CD1c-positive myeloid dendritic cell (primary cell): ENCODE data around the gene PKP3.
"Not testable (repeated sequence)": the region's sequence is repeated elsewhere in the genome, so short reads cannot be mapped to it uniquely, and the experiment has no call there.

Experiments
- DNase-seq: peaks from one replicate; pipeline ENCODE4 v3.0.0-alpha.2; 2016; ENCODE audit errors: extremely low spot score

The PKP3 gene

DNA sequence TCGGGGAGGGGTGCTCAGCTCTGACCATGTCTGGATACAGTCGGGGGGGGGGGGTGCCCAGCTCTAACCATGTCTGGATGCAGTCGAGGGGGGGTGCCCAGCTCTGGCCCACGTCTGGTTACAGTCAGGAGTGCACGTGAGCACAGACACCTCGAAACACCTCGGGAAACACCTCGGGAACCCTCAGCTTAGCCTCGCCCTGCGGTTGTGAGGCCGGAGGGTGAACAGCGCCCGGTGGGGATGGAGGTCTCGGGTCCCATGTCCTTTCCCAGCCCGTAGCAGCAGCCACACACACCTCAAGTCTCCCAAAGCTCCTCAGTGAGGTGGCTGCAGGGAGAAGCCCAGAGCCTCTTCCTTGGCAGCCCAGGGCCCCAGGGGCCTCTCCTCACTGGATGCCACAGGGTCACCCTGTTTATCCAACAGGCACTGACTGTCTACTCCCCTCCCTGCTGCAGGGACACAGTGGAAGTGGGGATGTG is 18.7 kb downstream of the PKP3 start:
- no peak for DNase-seq

- DNase-seq = no peak
These were observed 19.4 kb downstream of the PKP3 start for GRCh38 chr11:413120-414081.

DNA sequence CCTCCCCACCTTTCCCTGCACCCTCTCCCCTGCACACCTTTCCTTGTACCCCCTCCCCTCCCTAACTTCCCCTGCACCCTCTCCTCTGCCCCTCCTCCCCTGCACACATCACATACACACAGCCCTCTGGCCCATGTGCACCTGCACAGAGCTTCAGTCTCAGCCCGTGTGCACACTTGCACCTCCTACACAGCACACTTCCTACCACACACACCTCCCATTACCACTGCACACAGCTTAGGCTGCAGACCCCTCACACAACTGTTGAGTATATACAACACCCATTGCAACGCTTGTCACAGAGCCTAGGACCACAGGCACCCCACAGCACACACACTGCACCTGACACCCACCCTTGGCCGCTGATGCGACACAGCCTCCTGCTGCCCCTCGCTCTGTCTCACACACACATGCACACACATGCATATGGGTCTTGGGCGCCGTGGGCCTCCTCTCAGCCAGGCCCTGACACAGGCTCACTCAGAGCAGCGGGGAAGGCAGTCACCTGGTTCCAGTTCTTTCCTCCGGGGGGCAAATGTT is 20.4 kb downstream of the PKP3 start:
- DNase-seq = no peak

DNA sequence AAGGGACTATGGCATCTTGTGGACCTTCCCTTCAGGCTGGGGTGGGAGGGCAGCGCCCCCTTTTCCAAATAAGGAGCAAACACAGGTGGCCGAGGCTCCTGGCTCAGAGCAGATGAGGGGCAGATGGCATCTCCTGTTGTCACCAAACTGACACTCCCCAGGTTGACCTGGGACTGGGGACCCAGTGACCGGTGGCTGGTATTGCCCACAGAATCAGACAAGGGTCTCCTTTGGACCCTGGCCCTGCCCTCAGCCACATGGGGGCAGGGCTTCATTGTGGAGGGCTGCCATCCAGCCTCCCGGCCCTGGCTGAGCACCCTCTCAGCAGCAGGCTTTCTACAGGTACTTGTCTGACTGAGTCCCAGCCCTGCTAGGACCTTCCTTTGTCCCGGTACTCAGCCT is 21.6 kb downstream of the PKP3 start:
- DNase-seq = no peak

- DNase-seq = no peak
These were observed 22.2 kb downstream of the PKP3 start for GRCh38 chr11:416051-416756.

DNA sequence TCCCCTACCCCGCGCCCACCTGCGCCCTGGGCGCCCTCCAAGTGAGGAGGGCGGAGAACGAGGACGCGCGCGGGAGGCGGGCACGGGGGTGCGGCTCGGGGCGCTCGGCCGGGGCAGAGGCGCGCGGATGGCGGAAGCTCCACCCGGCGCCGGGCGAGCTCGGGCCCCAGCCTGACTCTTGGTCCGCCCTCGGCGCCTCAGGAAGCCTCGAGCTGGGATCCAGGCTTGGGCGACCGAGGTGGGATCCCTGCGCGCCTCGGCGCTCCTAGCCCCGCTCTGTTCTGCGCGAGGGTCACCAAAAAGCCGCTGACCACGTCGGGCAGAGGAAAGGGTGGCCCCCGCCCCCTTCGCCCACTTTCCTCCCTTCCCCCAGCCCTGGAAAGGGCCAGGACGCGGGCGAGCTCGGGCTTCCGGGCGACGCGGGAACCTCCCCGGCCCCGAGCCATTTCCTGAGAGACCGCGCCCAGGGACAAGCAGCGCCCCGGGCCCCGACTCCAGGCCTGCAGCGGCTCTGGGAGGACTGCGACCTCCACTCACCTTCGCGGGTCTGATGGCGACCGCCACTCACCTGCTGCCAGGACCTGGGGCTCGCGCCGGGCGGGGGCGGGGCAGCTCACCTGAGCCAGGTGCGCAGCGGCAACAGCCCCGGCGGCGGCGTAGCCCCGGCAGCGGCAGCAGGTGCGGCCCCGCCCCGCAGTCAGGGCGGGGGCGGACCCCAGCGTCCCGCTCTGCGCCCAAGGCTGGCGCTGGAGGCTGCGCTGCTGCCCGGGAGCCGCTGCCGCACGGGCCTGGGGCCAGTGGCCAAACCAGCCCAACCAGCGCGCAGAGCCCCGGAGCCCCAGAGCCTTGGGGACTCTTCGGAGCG is 23.0 kb downstream of the PKP3 start:
- peak; percentile 65 for DNase-seq

DNA sequence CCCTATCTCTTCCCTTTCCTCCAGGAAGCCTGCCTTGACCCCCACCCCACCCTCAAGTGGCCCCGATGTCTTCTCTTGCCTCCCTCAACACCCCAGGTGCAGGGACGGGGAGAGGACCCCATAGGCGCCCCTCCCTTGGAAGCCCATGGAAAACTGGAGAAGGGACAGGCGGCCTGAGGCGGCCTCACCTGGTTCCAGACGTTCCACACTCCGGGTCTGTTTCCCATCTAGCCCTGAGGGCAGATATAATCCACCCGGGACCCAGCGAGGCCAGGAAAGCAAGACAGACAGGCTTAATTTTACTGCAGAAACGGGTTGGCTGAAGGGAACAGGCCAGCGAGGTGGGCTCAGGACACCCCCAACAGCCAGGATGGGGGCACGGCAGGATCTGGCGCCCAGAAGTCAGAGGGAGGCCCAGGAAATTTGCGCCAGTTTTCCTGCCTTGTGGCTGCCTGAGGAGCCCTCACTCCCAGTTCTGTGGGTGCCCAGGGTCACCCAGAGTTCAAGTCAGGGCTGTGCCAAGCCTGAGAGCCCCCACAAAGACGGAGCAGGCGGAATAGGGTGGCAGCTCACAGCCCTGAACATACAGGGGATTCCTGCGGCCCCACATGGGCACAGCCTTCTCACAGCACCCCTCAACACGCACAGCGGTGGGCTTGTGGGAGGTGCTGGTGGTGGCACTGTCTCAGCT is 23.8 kb downstream of the PKP3 start:
- no peak for DNase-seq

- no peak for DNase-seq
These were observed 24.6 kb downstream of the PKP3 start for GRCh38 chr11:418343-419247.

DNA sequence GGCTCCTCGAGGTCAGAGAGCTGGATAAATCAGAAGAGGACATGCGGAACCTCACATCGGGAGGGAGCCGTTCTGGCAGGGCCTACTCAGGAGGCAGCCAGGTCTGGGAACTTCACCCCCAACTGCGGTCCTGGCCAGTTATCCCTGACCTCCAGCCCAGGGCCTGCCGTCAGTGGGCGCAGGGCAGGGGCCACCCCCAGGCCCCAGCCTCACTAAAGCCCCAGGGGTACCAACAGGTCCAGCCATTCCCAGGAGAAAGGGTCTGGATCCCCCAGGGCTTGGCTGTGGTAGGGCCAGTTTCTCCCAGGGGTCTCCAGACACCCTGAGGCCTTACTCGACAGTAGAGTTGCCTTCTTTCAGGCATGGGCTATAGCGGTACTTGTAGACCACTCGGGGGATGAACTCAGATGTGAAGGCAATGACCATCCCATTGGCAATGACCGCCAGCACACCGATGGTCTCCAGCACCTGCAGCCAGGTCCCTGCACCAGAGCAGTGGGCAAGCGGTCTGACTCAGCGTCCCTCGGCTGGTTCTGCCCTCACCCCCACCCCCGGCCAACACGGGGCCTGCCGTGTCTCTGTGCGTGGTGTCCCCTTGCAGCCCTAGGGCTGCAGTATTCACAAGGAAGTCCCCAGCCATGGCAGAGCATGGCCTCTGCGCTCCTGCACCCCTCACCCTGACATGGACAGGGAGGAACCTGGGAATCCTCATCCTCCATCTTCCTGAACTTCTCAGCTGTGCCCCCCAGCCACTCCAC is 25.4 kb downstream of the PKP3 start:
- no peak for DNase-seq

GRCh38 chr11:420054-420910 is 26.3 kb downstream of the PKP3 start:
- no peak for DNase-seq

- DNase-seq = no peak
These were observed 26.9 kb downstream of the PKP3 start for GRCh38 chr11:420911-421321.

DNA sequence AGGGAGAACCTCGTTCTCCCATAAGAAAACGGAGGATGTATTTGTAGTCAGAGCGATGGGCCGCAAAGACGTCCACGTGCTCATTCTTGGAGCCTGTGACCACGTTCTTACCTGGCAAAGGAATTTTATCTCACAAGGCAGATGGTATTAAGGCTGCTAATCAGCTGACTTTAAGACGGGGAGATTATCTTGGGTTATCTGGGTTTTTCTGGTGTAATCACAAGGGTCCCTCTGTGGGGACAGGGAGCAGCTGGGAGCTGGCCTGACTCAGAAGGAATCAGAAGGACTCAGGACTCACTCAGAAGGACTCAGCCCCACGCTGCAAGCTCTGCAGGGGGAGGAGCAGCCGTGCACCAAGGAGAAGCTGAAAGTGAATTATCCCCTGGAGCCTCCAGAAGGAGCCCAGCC is 28.2 kb downstream of the PKP3 start:
- DNase-seq = no peak

GRCh38 chr11:424232-424631 is 30.2 kb downstream of the PKP3 start:
- DNase-seq = no peak

GRCh38 chr11:424766-425165 is 30.8 kb downstream of the PKP3 start:
- not testable (repeated sequence) for DNase-seq

GRCh38 chr11:425301-425700 is 31.3 kb downstream of the PKP3 start:
- no peak for DNase-seq

GRCh38 chr11:426851-427250 is 32.8 kb downstream of the PKP3 start:
- DNase-seq = no peak

DNA sequence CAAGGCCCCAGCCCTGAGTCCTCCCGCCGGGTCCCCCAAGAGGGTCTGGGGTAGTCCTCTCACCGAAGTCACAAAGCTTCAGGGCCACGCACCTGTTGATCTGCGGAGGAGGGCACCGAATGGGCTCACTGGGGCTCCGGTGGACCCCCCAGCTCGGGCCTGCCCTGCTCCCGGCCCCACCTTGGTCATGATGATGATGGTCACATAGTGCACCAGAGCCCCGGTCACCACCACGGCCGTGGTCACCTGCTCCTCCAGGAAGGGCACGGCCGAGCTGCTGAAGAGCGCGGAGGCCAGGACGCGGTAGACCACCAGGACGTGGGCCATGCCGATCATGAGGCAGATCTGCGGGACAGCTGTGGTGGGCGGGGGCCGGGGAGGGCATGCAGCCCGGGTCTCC is 34.3 kb downstream of the PKP3 start:
- no peak for DNase-seq

GRCh38 chr11:429391-429790 is 35.4 kb downstream of the PKP3 start:
- DNase-seq = no peak
